Astrocyte (in vitro differentiated cells and primary cell): Measurements from ENCODE around the gene CLDN34. TPM values are rescaled to one million over a fixed set of nuclear protein-coding genes. Genes with fewer than 3 reads are reported as not detected.

ENCODE experiments used
- DNase-seq: peaks from one replicate; pipeline ENCODE4 v3.0.0-alpha.2; 2010; ENCODE audit warnings: low read depth
- FAIRE-seq: peaks from 2 replicates; lab custom pipeline; 2011; peaks lifted over from hg19 to GRCh38; lab: Jason Lieb, UNC
- H2AFZ ChIP-seq: 2 replicates; pipeline ENCODE4 v1.6.0; 2012; ENCODE audit warnings: low read depth, low read length, inconsistent platforms
- H3K27ac ChIP-seq: 2 replicates; pipeline ENCODE4 v1.5.1; 2011; ENCODE audit warnings: low read depth, low read length, inconsistent platforms
- H3K27me3 ChIP-seq: 2 replicates; pipeline ENCODE4 v1.6.0; 2011; ENCODE audit warnings: low read length, inconsistent platforms; ENCODE audit not compliant: insufficient read depth
- H3K36me3 ChIP-seq: 2 replicates; pipeline ENCODE4 v1.5.1; 2011; ENCODE audit warnings: low read length, inconsistent platforms; ENCODE audit not compliant: insufficient read depth
- H3K4me1 ChIP-seq: 2 replicates; pipeline ENCODE4 v1.5.1; 2011; ENCODE audit warnings: low read length, inconsistent platforms; ENCODE audit not compliant: insufficient read depth
- H3K4me2 ChIP-seq: 2 replicates; pipeline ENCODE4 v1.6.0; 2012; ENCODE audit warnings: low read length, inconsistent platforms
- H3K4me3 ChIP-seq: 2 replicates; pipeline ENCODE4 v1.5.1; 2011; ENCODE audit warnings: low read depth, mild to moderate bottlenecking, low read length, inconsistent platforms; ENCODE audit not compliant: insufficient read depth
- H3K79me2 ChIP-seq: 2 replicates; pipeline ENCODE4 v1.6.0; 2012; ENCODE audit warnings: mild to moderate bottlenecking, low read length, inconsistent platforms; ENCODE audit not compliant: insufficient read depth
- H3K9ac ChIP-seq: 2 replicates; pipeline ENCODE4 v1.6.0; 2012; ENCODE audit warnings: mild to moderate bottlenecking, low read length, inconsistent platforms
- H3K9me3 ChIP-seq: 2 replicates; pipeline ENCODE4 v1.5.1; 2012; ENCODE audit warnings: low read depth, mild to moderate bottlenecking, low read length, inconsistent platforms; ENCODE audit not compliant: insufficient read depth
- H4K20me1 ChIP-seq: 2 replicates; pipeline ENCODE4 v1.6.0; 2012; ENCODE audit warnings: low read length, inconsistent platforms; ENCODE audit not compliant: insufficient read depth
- H3K27ac Mint-ChIP-seq: one replicate; pipeline ENCODE4 v1.8.0; 2021; ENCODE audit warnings: mild to moderate bottlenecking, mixed read lengths; ENCODE audit not compliant: unreplicated experiment
- H3K27me3 Mint-ChIP-seq: one replicate; pipeline ENCODE4 v1.8.0; 2021; ENCODE audit warnings: low read depth, mixed read lengths; ENCODE audit not compliant: unreplicated experiment
- H3K36me3 Mint-ChIP-seq: one replicate; pipeline ENCODE4 v1.8.0; 2021; ENCODE audit warnings: low read depth, mixed read lengths; ENCODE audit not compliant: unreplicated experiment
- H3K4me1 Mint-ChIP-seq: one replicate; pipeline ENCODE4 v1.8.0; 2021; ENCODE audit warnings: low read depth, mixed read lengths; ENCODE audit not compliant: unreplicated experiment
- H3K4me3 Mint-ChIP-seq: one replicate; pipeline ENCODE4 v1.8.0; 2021; ENCODE audit warnings: mild to moderate bottlenecking, moderate library complexity, mixed read lengths; ENCODE audit not compliant: unreplicated experiment
- H3K9me3 Mint-ChIP-seq: one replicate; pipeline ENCODE4 v1.8.0; 2021; ENCODE audit warnings: mild to moderate bottlenecking, mixed read lengths; ENCODE audit not compliant: unreplicated experiment
- EZH2 ChIP-seq: IDR thresholded peaks from 2 replicates; pipeline ENCODE4 v1.6.1; 2012; ENCODE audit warnings: mild to moderate bottlenecking, low read length, inconsistent platforms; ENCODE audit not compliant: insufficient read depth
- total RNA-seq: library from RNA; stranded (reverse); gene quantifications from 2 replicates; pipeline ENCODE4 v1.2.1, GENCODE V29; 2021
- TF ChIP-seq, protein P1 (sequence below): IDR thresholded peaks from 2 replicates; pipeline ENCODE4 v1.5.1; 2011; ENCODE audit warnings: low read depth, mild to moderate bottlenecking, inconsistent platforms, low read length, moderate library complexity; ENCODE audit not compliant: insufficient read depth

The CLDN34 gene
- total RNA-seq, 1 donor from 2014 or later: 0.36 TPM

DNA sequence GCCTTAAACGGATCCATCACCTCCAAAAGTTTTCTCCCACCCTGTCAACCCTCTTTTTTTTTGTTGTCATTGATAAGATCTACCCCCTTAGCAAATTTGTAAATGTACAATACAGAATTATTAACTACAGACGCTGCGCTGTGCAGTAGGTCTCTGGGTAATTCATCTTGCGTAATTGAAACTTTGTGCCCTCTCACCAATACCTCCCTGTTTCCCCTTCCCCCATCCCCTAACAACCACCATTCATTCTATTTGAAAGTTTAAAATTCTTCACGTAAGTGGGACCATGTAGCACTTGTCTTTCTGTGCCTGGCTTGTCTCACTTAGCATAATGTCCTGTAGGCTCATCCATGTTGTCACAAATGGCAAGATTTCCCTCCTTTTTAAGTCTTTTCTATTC is 45.8 kb upstream of the CLDN34 start:
- DNase-seq: no peak
- Mint-ChIP-seq H3K36me3 (peaks cover 7% of the 10 kb centered on the region), H3K27ac (no peak overlapping the region), H3K9me3 (peaks cover 4% of the 10 kb centered on the region), H3K4me3 (no peak overlapping the region), H3K27me3 (no peaks in the 10 kb centered on the region), H3K4me1 (peaks cover 5% of the 10 kb centered on the region)
- Histone ChIP-seq H3K9me3 (no peaks in the 10 kb centered on the region), H3K27ac (no peak overlapping the region), H4K20me1 (no peaks in the 10 kb centered on the region), H2AFZ (no peak overlapping the region), H3K36me3 (no peaks in the 10 kb centered on the region), H3K4me3 (no peak overlapping the region), H3K9ac (no peak overlapping the region), H3K27me3 (no peaks in the 10 kb centered on the region), H3K4me1 (no peaks in the 10 kb centered on the region), H3K4me2 (no peak overlapping the region), H3K79me2 (peaks cover 17% of the 10 kb centered on the region)
- FAIRE-seq: no peak
- no peak for TF ChIP-seq EZH2
- TF ChIP-seq, protein P1, sequence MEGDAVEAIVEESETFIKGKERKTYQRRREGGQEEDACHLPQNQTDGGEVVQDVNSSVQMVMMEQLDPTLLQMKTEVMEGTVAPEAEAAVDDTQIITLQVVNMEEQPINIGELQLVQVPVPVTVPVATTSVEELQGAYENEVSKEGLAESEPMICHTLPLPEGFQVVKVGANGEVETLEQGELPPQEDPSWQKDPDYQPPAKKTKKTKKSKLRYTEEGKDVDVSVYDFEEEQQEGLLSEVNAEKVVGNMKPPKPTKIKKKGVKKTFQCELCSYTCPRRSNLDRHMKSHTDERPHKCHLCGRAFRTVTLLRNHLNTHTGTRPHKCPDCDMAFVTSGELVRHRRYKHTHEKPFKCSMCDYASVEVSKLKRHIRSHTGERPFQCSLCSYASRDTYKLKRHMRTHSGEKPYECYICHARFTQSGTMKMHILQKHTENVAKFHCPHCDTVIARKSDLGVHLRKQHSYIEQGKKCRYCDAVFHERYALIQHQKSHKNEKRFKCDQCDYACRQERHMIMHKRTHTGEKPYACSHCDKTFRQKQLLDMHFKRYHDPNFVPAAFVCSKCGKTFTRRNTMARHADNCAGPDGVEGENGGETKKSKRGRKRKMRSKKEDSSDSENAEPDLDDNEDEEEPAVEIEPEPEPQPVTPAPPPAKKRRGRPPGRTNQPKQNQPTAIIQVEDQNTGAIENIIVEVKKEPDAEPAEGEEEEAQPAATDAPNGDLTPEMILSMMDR: no peak

DNA sequence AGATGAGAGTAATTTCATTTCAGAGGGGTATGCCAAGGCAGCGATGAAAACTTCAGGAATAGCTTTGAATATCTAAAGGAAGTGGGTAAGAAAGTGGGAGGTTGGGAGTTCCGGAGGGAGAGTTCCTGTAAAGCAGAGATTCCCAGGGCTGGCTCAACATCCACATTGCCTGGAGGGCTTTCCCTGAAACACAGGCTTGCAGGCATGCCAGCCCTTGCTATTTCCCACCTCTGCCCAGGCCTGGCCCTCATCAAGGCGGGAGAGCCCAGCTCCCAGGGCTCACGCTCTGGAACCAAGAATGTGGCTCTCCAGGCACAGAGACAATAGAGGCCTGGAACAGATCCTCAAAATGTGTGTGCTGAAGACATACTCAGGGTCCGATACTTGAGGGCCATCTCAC is 43.8 kb upstream of the CLDN34 start:
- FAIRE-seq: no peak
- H3K4me1 ChIP-seq: peaks cover 2% of the 10 kb centered on the region
- H3K36me3 Mint-ChIP-seq: peaks cover 7% of the 10 kb centered on the region
- H3K4me1 Mint-ChIP-seq: peaks cover 12% of the 10 kb centered on the region
- no peaks in the 10 kb centered on the region for H3K27me3 Mint-ChIP-seq
- H3K9me3 Mint-ChIP-seq: peaks cover 4% of the 10 kb centered on the region
- H3K79me2 ChIP-seq: peaks cover 10% of the 10 kb centered on the region
- no peak overlapping the region for H3K4me3 ChIP-seq
- H4K20me1 ChIP-seq: peaks cover 3% of the 10 kb centered on the region
- no peak overlapping the region for H2AFZ ChIP-seq
- H3K36me3 ChIP-seq: no peaks in the 10 kb centered on the region
- H3K27ac ChIP-seq: no peak overlapping the region
- no peak overlapping the region for H3K4me3 Mint-ChIP-seq
- no peaks in the 10 kb centered on the region for H3K27me3 ChIP-seq
- H3K9me3 ChIP-seq: no peaks in the 10 kb centered on the region
- no peak for DNase-seq
- no peak overlapping the region for H3K9ac ChIP-seq
- TF ChIP-seq, protein P1: no peak
- no peak for TF ChIP-seq EZH2
- no peak overlapping the region for H3K4me2 ChIP-seq
- no peak overlapping the region for H3K27ac Mint-ChIP-seq

DNA sequence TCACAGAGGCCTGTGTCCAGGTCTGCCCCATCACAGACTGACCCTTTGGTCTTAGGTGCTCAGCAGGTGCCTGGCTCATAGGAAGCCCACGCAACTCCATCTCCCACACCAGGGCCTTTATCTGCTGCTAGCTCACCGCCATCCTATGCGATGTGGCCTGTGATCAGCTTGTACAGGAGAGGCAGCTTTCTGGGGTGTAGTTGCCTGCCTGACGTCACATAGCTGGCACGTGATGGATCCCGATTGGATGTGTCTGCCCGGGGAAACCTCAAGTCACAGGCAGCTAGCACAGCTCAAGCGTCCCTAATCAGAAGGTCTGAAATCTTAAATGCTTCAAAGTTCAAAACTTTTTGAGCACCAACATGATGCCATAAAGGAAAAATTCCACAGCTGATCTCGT is 41.2 kb upstream of the CLDN34 start:
- no peaks in the 10 kb centered on the region for H3K9me3 Mint-ChIP-seq
- FAIRE-seq: no peak
- no peak overlapping the region for H3K27ac Mint-ChIP-seq
- no peak overlapping the region for H3K9ac ChIP-seq
- no peaks in the 10 kb centered on the region for H3K9me3 ChIP-seq
- H3K4me3 Mint-ChIP-seq: no peak overlapping the region
- H3K36me3 Mint-ChIP-seq: no peaks in the 10 kb centered on the region
- peaks cover 10% of the 10 kb centered on the region for H3K4me1 Mint-ChIP-seq
- no peaks in the 10 kb centered on the region for H3K27me3 ChIP-seq
- TF ChIP-seq, protein P1: no peak
- TF ChIP-seq EZH2: no peak
- peaks cover 2% of the 10 kb centered on the region for H3K4me1 ChIP-seq
- H3K36me3 ChIP-seq: no peaks in the 10 kb centered on the region
- no peaks in the 10 kb centered on the region for H3K27me3 Mint-ChIP-seq
- no peak overlapping the region for H3K4me3 ChIP-seq
- H2AFZ ChIP-seq: no peak overlapping the region
- peaks cover 7% of the 10 kb centered on the region for H4K20me1 ChIP-seq
- no peak for DNase-seq
- H3K79me2 ChIP-seq: peaks cover 8% of the 10 kb centered on the region
- no peak overlapping the region for H3K4me2 ChIP-seq
- no peak overlapping the region for H3K27ac ChIP-seq
